HepG2 (cell line): Measurements from ENCODE around the gene SEC63. TPM values are rescaled to one million over a fixed set of nuclear protein-coding genes. Genes with fewer than 3 reads are reported as not detected.
A peak's percentile ranks its signal among the peaks of the same experiment; 100 is the strongest.

Experiments used
- E2F1 ChIP-seq: sonication (generic); formaldehyde crosslinking; IDR thresholded peaks from 2 replicates; pipeline ENCODE4 v1.5.0; 2020; ENCODE audit warnings: missing genetic modification reagents
- IRF2 ChIP-seq: IDR thresholded peaks from 2 replicates; pipeline ENCODE4 v1.6.1; 2018; ENCODE audit warnings: missing genetic modification reagents, missing compliant biosample characterization
- LCORL ChIP-seq, 2 experiments: fragments of 450-650 bp in 1 of 2; sonication (generic) in 1 of 2; formaldehyde crosslinking in 1 of 2; IDR thresholded peaks; 2 replicates each; pipeline versions ENCODE4 v1.5.0 to v1.6.1; 2017 to 2020; ENCODE audit warnings: antibody characterized with exemption in 1 of 2, missing genetic modification reagents in 1 of 2
- MED8 ChIP-seq: sonication (generic); formaldehyde crosslinking; IDR thresholded peaks from 2 replicates; pipeline ENCODE4 v1.8.1; 2023; ENCODE audit warnings: mild to moderate bottlenecking, missing genetic modification reagents; ENCODE audit not compliant: insufficient replicate concordance
- NRL ChIP-seq: sonication (generic); formaldehyde crosslinking; IDR thresholded peaks from 2 replicates; pipeline ENCODE4 v1.5.0; 2020; ENCODE audit warnings: missing genetic modification reagents, mild to moderate bottlenecking, moderate library complexity, borderline replicate concordance
- ONECUT2 ChIP-seq: sonication (generic); formaldehyde crosslinking; IDR thresholded peaks from 2 replicates; pipeline ENCODE4 v1.4.0; 2020; ENCODE audit warnings: missing genetic modification reagents
- SRSF9 ChIP-seq: fragments of 200-400 bp; formaldehyde crosslinking; IDR thresholded peaks from 2 replicates; pipeline ENCODE4 v1.6.1; 2018; ENCODE audit warnings: borderline replicate concordance, mild to moderate bottlenecking, low read depth, low read length; ENCODE audit not compliant: insufficient read depth, poor library complexity, severe bottlenecking
- ZBTB7B ChIP-seq: sonication (generic); formaldehyde crosslinking; IDR thresholded peaks from 2 replicates; pipeline ENCODE4 v1.4.0; 2020; ENCODE audit warnings: missing genetic modification reagents
- ZC3H4 ChIP-seq: sonication (generic); formaldehyde crosslinking; IDR thresholded peaks from 2 replicates; pipeline ENCODE4 v1.4.0; 2020; ENCODE audit warnings: missing genetic modification reagents, borderline replicate concordance
- ZNF296 ChIP-seq: sonication (generic); formaldehyde crosslinking; conservative IDR thresholded peaks from 2 replicates; pipeline ENCODE4 v1.5.0; 2020; ENCODE audit warnings: mild to moderate bottlenecking, missing genetic modification reagents
- ZNF33B ChIP-seq: sonication (generic); formaldehyde crosslinking; IDR thresholded peaks from 2 replicates; pipeline ENCODE4 v1.5.1; 2020; ENCODE audit warnings: mild to moderate bottlenecking, missing genetic modification reagents
- ZNF362 ChIP-seq: sonication (generic); formaldehyde crosslinking; IDR thresholded peaks from 2 replicates; pipeline ENCODE4 v1.4.0; 2020; ENCODE audit warnings: missing genetic modification reagents, mild to moderate bottlenecking, borderline replicate concordance
- ZNF460 ChIP-seq: sonication (generic); formaldehyde crosslinking; IDR thresholded peaks from 2 replicates; pipeline ENCODE4 v1.5.1; 2020; ENCODE audit warnings: missing genetic modification reagents, mild to moderate bottlenecking, borderline replicate concordance
- ZNF770 ChIP-seq: sonication (generic); formaldehyde crosslinking; IDR thresholded peaks from 2 replicates; pipeline ENCODE4 v1.5.0; 2020; ENCODE audit warnings: mild to moderate bottlenecking, missing genetic modification reagents
- ZNF841 ChIP-seq: sonication (generic); formaldehyde crosslinking; IDR thresholded peaks from 2 replicates; pipeline ENCODE4 v1.8.1; 2023; ENCODE audit warnings: missing genetic modification reagents, borderline replicate concordance
- ZSCAN12 ChIP-seq: sonication (generic); formaldehyde crosslinking; IDR thresholded peaks from 2 replicates; pipeline ENCODE4 v1.9.0; 2021; ENCODE audit warnings: mild to moderate bottlenecking, missing genetic modification reagents
- polyA plus RNA-seq, 8 experiments: library from polyadenylated mRNA; depleted of rRNA in 3 of 8; stranded (reverse) in 7 of 8; unstranded in 1 of 8; fragments of >200 nt; fragmentation: Illumina TruSeq in 4 of 8; extraction: Trizol in 4 of 8; gene quantifications; 2 replicates each; pipeline versions ENCODE4 v1.2.1 to v1.2.3, GENCODE V29; 2011 to 2016; ENCODE audit warnings: low read depth in 4 of 8, missing spikeins in 1 of 8, mixed read lengths in 1 of 8; ENCODE audit not compliant: insufficient read depth in 1 of 8
- total RNA-seq, 5 experiments: library from RNA; depleted of rRNA; stranded (reverse); fragments of >200 nt; fragmentation: Illumina TruSeq; extraction: Trizol; gene quantifications; 2 replicates each; pipeline ENCODE4 v1.2.3, GENCODE V29; 2016; ENCODE audit warnings: low read depth in 1 of 5
- TF ChIP-seq, protein P1 (sequence below): sonication (generic); formaldehyde crosslinking; IDR thresholded peaks from 2 replicates; pipeline ENCODE4 v1.4.0; 2020; ENCODE audit warnings: mild to moderate bottlenecking, missing genetic modification reagents
- TF ChIP-seq, protein P2 (sequence below): sonication (generic); formaldehyde crosslinking; IDR thresholded peaks from 2 replicates; pipeline ENCODE4 v1.5.0; 2020; ENCODE audit warnings: missing genetic modification reagents, mild to moderate bottlenecking, borderline replicate concordance
- TF ChIP-seq, protein P3 (sequence below): fragments of 450-650 bp; IDR thresholded peaks from 2 replicates; pipeline ENCODE4 v1.6.1; 2016

Gene SEC63
- total and polyA plus RNA-seq, 2 of the 13 experiments (the other 11 are each of a cell fraction or from before 2014, with no cell fraction given): 20.2 to 45.9 TPM

- TF ChIP-seq, protein P1, sequence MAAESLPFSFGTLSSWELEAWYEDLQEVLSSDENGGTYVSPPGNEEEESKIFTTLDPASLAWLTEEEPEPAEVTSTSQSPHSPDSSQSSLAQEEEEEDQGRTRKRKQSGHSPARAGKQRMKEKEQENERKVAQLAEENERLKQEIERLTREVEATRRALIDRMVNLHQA (CRISPR knock-in tag): no peak
- TF ChIP-seq ZNF362 (no peak), IRF2 (peak; percentile 42; the same call in 1 of the 2 replicates), ZBTB7B (CRISPR knock-in tag) (0 out of 2 replicates have a peak, but pooled peaks have one; percentile 28), ZC3H4 (no peak), MED8 (no peak), LCORL (IDR thresholded peaks at IDR 0.05) (no peak), LCORL (CRISPR knock-in tag; IDR thresholded peaks at IDR 0.05) (peak; percentile 54; the same call in 1 of the 2 replicates), ZNF841 (CRISPR knock-in tag) (no peak), ZNF33B (CRISPR knock-in tag) (no peak), ONECUT2 (CRISPR knock-in tag) (no peak), ZSCAN12 (CRISPR knock-in tag) (no peak), E2F1 (CRISPR knock-in tag) (no peak), ZNF296 (CRISPR knock-in tag) (no peak), ZNF460 (CRISPR knock-in tag) (no peak), SRSF9 (no peak), ZNF770 (CRISPR knock-in tag) (peak; percentile 16; the same call in 1 of the 2 replicates), NRL (CRISPR knock-in tag) (no peak)
- TF ChIP-seq, protein P2, sequence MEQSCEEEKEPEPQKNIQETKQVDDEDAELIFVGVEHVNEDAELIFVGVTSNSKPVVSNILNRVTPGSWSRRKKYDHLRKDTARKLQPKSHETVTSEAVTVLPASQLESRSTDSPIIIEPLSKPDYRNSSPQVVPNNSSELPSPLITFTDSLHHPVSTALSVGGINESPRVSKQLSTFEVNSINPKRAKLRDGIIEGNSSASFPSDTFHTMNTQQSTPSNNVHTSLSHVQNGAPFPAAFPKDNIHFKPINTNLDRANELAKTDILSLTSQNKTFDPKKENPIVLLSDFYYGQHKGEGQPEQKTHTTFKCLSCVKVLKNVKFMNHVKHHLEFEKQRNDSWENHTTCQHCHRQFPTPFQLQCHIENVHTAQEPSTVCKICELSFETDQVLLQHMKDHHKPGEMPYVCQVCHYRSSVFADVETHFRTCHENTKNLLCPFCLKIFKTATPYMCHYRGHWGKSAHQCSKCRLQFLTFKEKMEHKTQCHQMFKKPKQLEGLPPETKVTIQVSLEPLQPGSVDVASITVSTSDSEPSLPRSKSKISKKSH (CRISPR knock-in tag): no peak
- TF ChIP-seq, protein P3, sequence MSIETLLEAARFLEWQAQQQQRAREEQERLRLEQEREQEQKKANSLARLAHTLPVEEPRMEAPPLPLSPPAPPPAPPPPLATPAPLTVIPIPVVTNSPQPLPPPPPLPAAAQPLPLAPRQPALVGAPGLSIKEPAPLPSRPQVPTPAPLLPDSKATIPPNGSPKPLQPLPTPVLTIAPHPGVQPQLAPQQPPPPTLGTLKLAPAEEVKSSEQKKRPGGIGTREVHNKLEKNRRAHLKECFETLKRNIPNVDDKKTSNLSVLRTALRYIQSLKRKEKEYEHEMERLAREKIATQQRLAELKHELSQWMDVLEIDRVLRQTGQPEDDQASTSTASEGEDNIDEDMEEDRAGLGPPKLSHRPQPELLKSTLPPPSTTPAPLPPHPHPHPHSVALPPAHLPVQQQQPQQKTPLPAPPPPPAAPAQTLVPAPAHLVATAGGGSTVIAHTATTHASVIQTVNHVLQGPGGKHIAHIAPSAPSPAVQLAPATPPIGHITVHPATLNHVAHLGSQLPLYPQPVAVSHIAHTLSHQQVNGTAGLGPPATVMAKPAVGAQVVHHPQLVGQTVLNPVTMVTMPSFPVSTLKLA: peak; percentile 9; the same call in 1 of the 2 replicates
These were observed 43.8 kb upstream of the SEC63 start (continued) for GRCh38 chr6:108001696-108002231.
